HepG2 (cell line): ENCODE data around the gene SLC38A3. TPM values are rescaled to one million over a fixed set of nuclear protein-coding genes. Genes with fewer than 3 reads are reported as not detected.
A peak's percentile ranks its signal among the peaks of the same experiment; 100 is the strongest.

Experiments used
- DPF2 ChIP-seq: sonication (generic); formaldehyde crosslinking; IDR thresholded peaks from 2 replicates; pipeline ENCODE4 v1.4.0; 2020; ENCODE audit warnings: mild to moderate bottlenecking, low read depth, missing genetic modification reagents, borderline replicate concordance
- ELF1 ChIP-seq: sonication (generic); formaldehyde crosslinking; IDR thresholded peaks from 2 replicates; pipeline ENCODE4 v1.4.0; 2020; ENCODE audit warnings: missing genetic modification reagents
- ESRRA ChIP-seq: sonication (generic); formaldehyde crosslinking; IDR thresholded peaks from 2 replicates; pipeline ENCODE4 v1.5.1; 2020; ENCODE audit warnings: mild to moderate bottlenecking, low read depth, missing genetic modification reagents
- MTA3 ChIP-seq: sonication (generic); formaldehyde crosslinking; IDR thresholded peaks from 2 replicates; pipeline ENCODE4 v1.4.0; 2020; ENCODE audit warnings: missing genetic modification reagents
- NFATC3 ChIP-seq: sonication (generic); formaldehyde crosslinking; IDR thresholded peaks from 2 replicates; pipeline ENCODE4 v1.5.1; 2020; ENCODE audit warnings: mild to moderate bottlenecking, missing genetic modification reagents
- PRDM4 ChIP-seq: sonication (generic); formaldehyde crosslinking; IDR thresholded peaks from 2 replicates; pipeline ENCODE4 v1.9.0; 2021; ENCODE audit warnings: missing genetic modification reagents, borderline replicate concordance
- RERE ChIP-seq: IDR thresholded peaks from 2 replicates; pipeline ENCODE4 v1.6.1; 2016; ENCODE audit warnings: low read depth, missing genetic modification reagents, missing compliant biosample characterization
- TFDP1 ChIP-seq: IDR thresholded peaks from 2 replicates; pipeline ENCODE4 v1.6.1; 2016; ENCODE audit warnings: missing compliant biosample characterization, missing genetic modification reagents, borderline replicate concordance
- TRIM24 ChIP-seq: sonication (generic); formaldehyde crosslinking; IDR thresholded peaks from 2 replicates; pipeline ENCODE4 v1.8.0; 2022; ENCODE audit warnings: mild to moderate bottlenecking, missing genetic modification reagents
- TSC22D2 ChIP-seq: sonication (generic); formaldehyde crosslinking; IDR thresholded peaks from 2 replicates; pipeline ENCODE4 v1.5.1; 2020; ENCODE audit warnings: missing genetic modification reagents, mild to moderate bottlenecking, borderline replicate concordance
- ZFYVE20 ChIP-seq: sonication (generic); formaldehyde crosslinking; IDR thresholded peaks from 2 replicates; pipeline ENCODE4 v1.8.0; 2023; ENCODE audit warnings: low read depth, mild to moderate bottlenecking, moderate library complexity, missing genetic modification reagents, borderline replicate concordance
- ZNF850 ChIP-seq: sonication (generic); formaldehyde crosslinking; conservative IDR thresholded peaks from 2 replicates; pipeline ENCODE4 v1.9.0; 2021; ENCODE audit warnings: mild to moderate bottlenecking, missing genetic modification reagents
- polyA plus RNA-seq, 8 experiments: library from polyadenylated mRNA; depleted of rRNA in 3 of 8; stranded (reverse) in 7 of 8; unstranded in 1 of 8; fragments of >200 nt; fragmentation: Illumina TruSeq in 4 of 8; extraction: Trizol in 4 of 8; gene quantifications; 2 replicates each; pipeline versions ENCODE4 v1.2.1 to v1.2.3, GENCODE V29; 2011 to 2016; ENCODE audit warnings: low read depth in 4 of 8, missing spikeins in 1 of 8, mixed read lengths in 1 of 8; ENCODE audit not compliant: insufficient read depth in 1 of 8
- total RNA-seq, 5 experiments: library from RNA; depleted of rRNA; stranded (reverse); fragments of >200 nt; fragmentation: Illumina TruSeq; extraction: Trizol; gene quantifications; 2 replicates each; pipeline ENCODE4 v1.2.3, GENCODE V29; 2016; ENCODE audit warnings: low read depth in 1 of 5
- TF ChIP-seq, protein P1 (sequence below): sonication (generic); formaldehyde crosslinking; IDR thresholded peaks from 2 replicates; pipeline ENCODE4 v1.4.0; 2020; ENCODE audit warnings: missing genetic modification reagents

SLC38A3 gene
- total and polyA plus RNA-seq, 2 of the 13 experiments (the other 11 are each of a cell fraction or from before 2014, with no cell fraction given), result 29.8 to 164 TPM

GRCh38 chr3:50268703-50269451 is 63.8 kb downstream of the SLC38A3 start, which contains the start of gene SEMA3B (continued):
- TF ChIP-seq PRDM4 (CRISPR knock-in tag) (no peak), TSC22D2 (CRISPR knock-in tag) (no peak), TRIM24 (CRISPR knock-in tag) (no peak), NFATC3 (CRISPR knock-in tag) (no peak), TFDP1 (CRISPR knock-in tag) (no peak), ESRRA (CRISPR knock-in tag) (no peak), RERE (CRISPR knock-in tag) (no peak), ELF1 (CRISPR knock-in tag) (0 out of 2 replicates have a peak, but pooled peaks have one; percentile 8), ZNF850 (CRISPR knock-in tag) (no peak), DPF2 (CRISPR knock-in tag) (no peak), ZFYVE20 (no peak), MTA3 (no peak)
- TF ChIP-seq, protein P1, sequence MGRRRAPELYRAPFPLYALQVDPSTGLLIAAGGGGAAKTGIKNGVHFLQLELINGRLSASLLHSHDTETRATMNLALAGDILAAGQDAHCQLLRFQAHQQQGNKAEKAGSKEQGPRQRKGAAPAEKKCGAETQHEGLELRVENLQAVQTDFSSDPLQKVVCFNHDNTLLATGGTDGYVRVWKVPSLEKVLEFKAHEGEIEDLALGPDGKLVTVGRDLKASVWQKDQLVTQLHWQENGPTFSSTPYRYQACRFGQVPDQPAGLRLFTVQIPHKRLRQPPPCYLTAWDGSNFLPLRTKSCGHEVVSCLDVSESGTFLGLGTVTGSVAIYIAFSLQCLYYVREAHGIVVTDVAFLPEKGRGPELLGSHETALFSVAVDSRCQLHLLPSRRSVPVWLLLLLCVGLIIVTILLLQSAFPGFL (CRISPR knock-in tag), result no peak
